AG08395 (cell line): ENCODE results near the gene PPM1G.

ENCODE experiments used
- DNase-seq: peaks from one replicate; pipeline ENCODE4 v3.0.0; 2012; ENCODE audit warnings: mixed read lengths, low spot score

Gene PPM1G

GRCh38 chr2:27412419-27413152 is 3.2 kb upstream of the PPM1G start:
- no peak for DNase-seq

- peak; percentile 41 for DNase-seq
Observed at GRCh38 chr2:27408601-27409320, 630 bp downstream of the PPM1G start.

GRCh38 chr2:27407798-27408491 is 1.4 kb downstream of the PPM1G start:
- peak; percentile 46 for DNase-seq

- no peak for DNase-seq
Observed at GRCh38 chr2:27400348-27401135, 8.8 kb downstream of the PPM1G start.

- DNase-seq = no peak
Observed at GRCh38 chr2:27398962-27399361, 10.4 kb downstream of the PPM1G start.

- no peak for DNase-seq
Observed at GRCh38 chr2:27393225-27393624, 16.2 kb downstream of the PPM1G start.

GRCh38 chr2:27390822-27391679 is 18.3 kb downstream of the PPM1G start:
- DNase-seq = no peak

- DNase-seq = no peak
Observed at GRCh38 chr2:27381577-27382181, 27.7 kb downstream of the PPM1G start.

- DNase-seq = peak; percentile 98
Observed at GRCh38 chr2:27380626-27381545, 28.5 kb downstream of the PPM1G start, which contains the start of gene ZNF513. Gene ZNF513 (minus strand): TSS chr2:27380734. CDS start chr2:27380526, 208 bp downstream.

- DNase-seq = no peak
Observed at GRCh38 chr2:27379836-27380625, 29.4 kb downstream of the PPM1G start.

GRCh38 chr2:27379383-27379835 is 30.0 kb downstream of the PPM1G start:
- no peak for DNase-seq

GRCh38 chr2:27378809-27379290 is 30.5 kb downstream of the PPM1G start:
- DNase-seq = no peak

GRCh38 chr2:27378096-27378808 is 31.1 kb downstream of the PPM1G start:
- no peak for DNase-seq

GRCh38 chr2:27377618-27378095 is 31.7 kb downstream of the PPM1G start:
- no peak for DNase-seq

- no peak for DNase-seq
Observed at GRCh38 chr2:27376866-27377617, 32.3 kb downstream of the PPM1G start.

GRCh38 chr2:27376151-27376865 is 33.1 kb downstream of the PPM1G start:
- no peak for DNase-seq
